22Rv1 (cell line): Measurements from ENCODE around the gene RAB11FIP2.

Experiments
- CTCF ChIP-seq: fragments of 450-650 bp; IDR thresholded peaks from 2 replicates; pipeline ENCODE4 v1.5.1; 2017; ENCODE audit warnings: mild to moderate bottlenecking
- ZFX ChIP-seq: fragments of 450-650 bp; IDR thresholded peaks from 2 replicates; pipeline ENCODE4 v1.6.1; 2017; ENCODE audit warnings: antibody characterized with exemption, borderline replicate concordance

GRCh38 chr10:118027397-118027796 lies 19.3 kb downstream of the RAB11FIP2 start:
- no peak for TF ChIP-seq CTCF
- no peak for TF ChIP-seq ZFX
